Amniotic epithelial cell (primary cell): ENCODE measurements around the gene FSTL4.
"Not testable (repeated sequence)": the region's sequence is repeated elsewhere in the genome, so short reads cannot be mapped to it uniquely, and the experiment has no call there.

ENCODE experiments used
- DNase-seq: peaks from one replicate; pipeline ENCODE4 v3.0.0-alpha.2; 2010; ENCODE audit warnings: low read depth

The FSTL4 gene

GRCh38 chr5:133401731-133402347 lies 210.5 kb downstream of the FSTL4 start:
- DNase-seq, result no peak

- DNase-seq, result no peak
Observed at GRCh38 chr5:133400831-133401351, 211.4 kb downstream of the FSTL4 start.

GRCh38 chr5:133400120-133400519 lies 212.2 kb downstream of the FSTL4 start:
- no peak for DNase-seq

DNA sequence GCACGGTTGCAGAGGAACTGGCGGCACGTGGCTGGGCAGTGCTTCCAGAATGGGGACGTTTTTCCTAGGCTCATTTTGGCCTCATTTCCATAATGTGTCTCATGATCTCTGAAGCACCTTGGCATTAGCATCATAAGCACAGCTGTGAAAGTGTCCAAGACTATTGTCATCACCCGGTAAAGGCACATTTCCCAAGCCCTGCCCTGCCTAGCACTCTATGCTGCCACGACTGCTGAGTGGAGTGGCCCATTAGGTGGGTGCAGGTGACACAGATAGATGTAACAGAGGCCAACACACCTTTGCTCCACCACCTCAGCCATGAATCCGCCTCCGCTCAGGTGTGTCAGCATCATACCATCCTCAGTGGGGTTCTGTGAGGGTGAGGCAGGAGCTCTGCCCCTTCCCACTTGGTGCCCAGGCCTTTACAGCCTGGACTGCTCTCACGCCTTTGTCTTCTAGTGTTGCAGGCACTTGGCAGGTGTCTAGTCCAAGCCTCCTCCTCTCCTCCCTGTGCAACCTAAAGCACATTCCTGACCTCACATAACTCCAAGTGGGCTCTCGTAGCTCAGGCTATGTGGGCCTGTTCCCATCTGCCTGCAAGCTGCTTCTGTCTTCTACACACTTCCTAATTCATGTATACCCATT lies 213.0 kb downstream of the FSTL4 start:
- DNase-seq, result no peak

DNA sequence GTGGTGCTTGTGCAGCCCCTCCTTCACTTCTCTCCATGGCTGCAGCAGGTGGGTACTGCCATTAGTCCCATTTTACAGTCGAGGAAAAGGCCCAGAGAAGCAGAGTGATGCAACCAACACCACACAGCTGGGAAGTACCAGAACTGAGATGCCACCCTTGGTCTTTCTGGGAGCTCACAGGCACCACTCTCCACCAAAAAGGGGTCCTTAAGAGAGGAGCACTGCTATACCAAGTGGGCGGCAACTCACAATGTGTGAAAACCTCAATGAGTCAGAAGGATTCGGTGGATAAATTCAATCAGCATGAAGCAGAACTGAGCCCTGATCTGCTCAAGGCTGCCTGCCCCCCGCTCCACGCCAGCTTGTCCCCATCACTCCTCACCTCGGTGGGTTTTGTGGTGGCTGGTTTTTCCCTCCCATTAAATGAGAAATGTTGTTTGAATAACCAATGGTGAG lies 213.7 kb downstream of the FSTL4 start:
- no peak for DNase-seq

GRCh38 chr5:133397990-133398645 lies 214.2 kb downstream of the FSTL4 start:
- no peak for DNase-seq

- no peak for DNase-seq
Observed at GRCh38 chr5:133397348-133397747, 215.0 kb downstream of the FSTL4 start.

DNA sequence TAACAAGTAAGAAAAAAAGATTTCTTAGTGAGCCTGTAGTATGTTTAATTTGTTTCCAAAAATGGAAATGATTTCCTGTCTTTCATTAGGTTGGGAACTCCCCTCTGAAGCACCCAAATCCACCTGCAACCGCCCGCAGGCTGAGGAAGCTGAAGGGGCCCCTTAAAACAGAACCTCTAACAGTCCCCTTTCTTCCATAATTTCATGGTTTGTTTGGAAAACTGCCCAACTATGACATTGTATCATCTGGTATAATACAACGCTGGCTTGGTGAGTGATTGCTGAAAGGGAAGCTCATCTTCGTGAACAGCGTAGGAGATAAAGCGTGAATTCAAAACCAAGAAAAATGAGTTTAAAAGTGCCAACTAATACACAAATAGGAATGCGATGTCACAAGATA lies 215.5 kb downstream of the FSTL4 start:
- DNase-seq, result no peak

DNA sequence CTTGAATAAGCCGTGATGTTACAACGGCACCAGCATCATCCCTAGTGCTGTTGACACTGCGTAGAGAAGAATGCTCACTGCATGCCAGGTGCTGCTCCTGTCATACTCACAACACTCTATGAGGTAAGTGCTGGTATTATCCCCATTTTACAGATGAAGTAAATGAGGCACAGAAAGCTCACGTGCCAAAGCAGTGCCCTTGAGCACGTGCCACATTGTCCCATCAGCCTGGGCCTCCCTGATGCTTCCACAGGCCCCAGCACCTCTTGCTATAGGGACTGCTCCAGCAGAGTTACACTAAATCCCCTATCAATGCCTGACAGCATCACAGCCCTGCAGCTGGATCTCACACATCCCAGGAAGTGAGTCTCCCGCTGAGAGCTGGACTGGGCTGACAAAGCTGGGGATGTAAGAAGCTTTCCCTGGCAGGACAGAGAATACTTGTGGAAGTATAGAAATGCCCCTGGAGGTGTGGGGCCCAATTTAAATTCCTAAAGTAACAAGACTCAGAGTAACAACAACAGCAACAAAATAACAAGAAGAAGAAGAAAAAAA lies 216.1 kb downstream of the FSTL4 start:
- no peak for DNase-seq

GRCh38 chr5:133395207-133395606 lies 217.1 kb downstream of the FSTL4 start:
- not testable (repeated sequence) for DNase-seq

- not testable (repeated sequence) for DNase-seq
Observed at GRCh38 chr5:133394477-133394817, 217.9 kb downstream of the FSTL4 start.

DNA sequence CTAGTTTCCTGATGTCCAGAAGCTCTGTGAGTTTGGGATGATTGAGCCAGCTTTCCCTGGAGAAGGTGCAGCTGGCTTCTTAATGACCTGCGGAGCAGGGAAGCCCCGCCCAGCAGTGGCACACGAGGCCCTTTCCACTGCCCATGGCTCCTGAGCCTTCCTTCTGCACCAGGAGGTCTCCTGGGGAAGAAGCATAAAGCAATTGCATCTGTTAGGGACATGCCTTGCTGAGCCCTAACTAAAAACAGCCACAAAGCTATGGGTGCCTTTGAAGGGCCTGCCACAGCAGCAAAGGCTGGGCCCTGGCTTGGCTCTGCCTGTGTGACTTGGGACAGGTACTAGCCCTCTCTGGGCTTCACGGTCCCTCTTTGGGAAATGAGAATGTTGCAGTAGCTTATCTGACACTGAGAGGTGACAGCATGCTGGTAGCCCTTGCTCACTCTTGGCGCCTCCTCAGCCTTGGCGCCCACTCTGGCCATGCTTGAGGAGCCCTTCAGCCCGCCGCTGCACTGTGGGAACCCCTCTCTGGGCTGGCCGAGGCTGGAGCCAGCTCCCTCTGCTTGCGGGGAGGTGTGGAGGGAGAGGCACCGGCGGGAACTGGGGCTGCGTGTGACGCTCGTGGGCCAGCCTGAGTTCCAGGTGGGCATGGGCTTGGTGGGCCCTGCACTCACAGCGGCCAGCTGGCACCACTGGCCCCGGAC lies 218.4 kb downstream of the FSTL4 start:
- DNase-seq, result no peak

GRCh38 chr5:133392448-133392847 lies 219.9 kb downstream of the FSTL4 start:
- DNase-seq, result no peak

DNA sequence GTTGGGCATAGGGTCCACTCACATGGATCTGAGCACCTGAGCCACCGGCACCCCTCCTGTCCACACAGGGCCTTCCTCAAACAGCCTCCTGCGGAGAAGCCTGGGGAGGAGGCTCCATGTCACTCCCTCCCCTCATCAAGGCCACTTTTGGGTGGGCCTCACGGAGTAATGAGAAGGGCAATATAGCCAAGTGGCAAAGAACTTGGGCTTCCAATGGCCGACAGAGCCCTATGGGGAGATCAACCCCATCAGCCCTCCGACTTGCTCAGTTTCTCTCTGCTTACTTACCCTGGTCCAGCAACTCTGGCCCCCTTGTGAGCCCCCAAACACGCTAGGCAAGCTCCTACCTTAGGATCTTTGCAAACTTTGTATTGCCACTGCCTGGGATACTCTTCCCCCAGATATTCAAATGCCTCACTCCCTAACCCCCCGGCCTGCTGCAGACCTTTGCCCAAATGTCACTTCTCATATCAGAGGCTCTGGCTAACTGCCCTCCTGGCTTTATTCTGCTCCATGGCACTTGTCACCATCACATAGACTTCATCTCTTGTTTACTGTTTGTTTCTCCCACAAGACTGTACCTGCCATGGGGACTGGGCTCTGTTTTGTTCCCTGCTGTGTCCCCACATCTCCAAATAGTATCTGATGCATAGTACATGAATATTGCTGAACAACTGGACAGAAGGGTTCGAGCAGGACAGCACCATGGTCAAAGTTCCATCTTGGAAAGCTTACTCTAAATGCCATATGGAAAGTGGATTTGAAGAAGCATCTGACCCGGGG lies 220.8 kb downstream of the FSTL4 start:
- no peak for DNase-seq

- DNase-seq, result no peak
Observed at GRCh38 chr5:133390416-133391353, 221.7 kb downstream of the FSTL4 start.

GRCh38 chr5:133389066-133389590 lies 223.2 kb downstream of the FSTL4 start:
- no peak for DNase-seq

DNA sequence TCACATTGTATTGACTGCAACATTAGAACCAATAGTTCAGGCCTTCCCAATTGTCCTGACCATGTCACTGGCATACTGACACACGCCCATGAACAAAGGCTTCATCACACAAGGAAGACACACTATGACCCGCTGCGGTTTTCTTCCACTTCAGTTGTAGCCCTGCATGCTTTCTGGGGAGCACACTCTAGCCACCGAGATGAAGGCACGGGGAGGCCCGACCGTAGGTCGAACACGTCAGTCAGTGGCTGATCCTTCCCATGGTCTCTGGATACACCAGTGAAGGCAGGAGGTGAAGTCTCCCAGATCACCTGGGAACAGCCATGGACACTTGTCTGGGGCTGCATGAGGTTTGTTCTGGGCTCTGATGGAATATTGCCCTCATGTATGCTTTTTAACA lies 224.7 kb downstream of the FSTL4 start:
- DNase-seq, result no peak

- no peak for DNase-seq
Observed at GRCh38 chr5:133387091-133387490, 225.2 kb downstream of the FSTL4 start.

DNA sequence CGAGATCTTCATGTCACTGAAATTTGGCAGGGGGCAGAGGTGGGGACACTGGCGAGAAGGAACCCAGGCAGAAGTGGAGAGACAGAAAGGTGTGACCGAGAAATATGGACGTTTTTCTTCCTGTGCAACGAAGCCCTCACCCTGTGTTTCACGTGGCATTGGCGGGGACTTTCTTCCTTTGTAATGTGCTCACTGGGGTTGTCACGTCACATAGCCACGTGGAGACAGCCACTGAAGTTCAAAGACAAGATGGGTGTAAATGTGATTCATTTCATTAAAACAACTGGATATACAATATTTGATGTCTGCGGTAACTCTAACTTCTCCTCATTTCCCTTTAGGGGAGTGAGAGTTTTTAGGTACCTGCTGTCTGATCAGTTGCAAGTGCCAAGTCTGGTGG lies 225.7 kb downstream of the FSTL4 start:
- DNase-seq, result no peak

- no peak for DNase-seq
Observed at GRCh38 chr5:133385346-133385745, 227.0 kb downstream of the FSTL4 start.
